NB4 (cell line): ENCODE measurements around the gene GDAP1L1.

Source experiments
- MYC ChIP-seq: IDR thresholded peaks from 2 replicates; pipeline ENCODE4 v1.6.1; 2011; ENCODE audit warnings: low read depth, low read length
- POLR2A ChIP-seq: IDR thresholded peaks from 2 replicates; pipeline ENCODE4 v1.6.1; 2011; ENCODE audit warnings: mild to moderate bottlenecking; ENCODE audit not compliant: insufficient read length; ENCODE audit errors: extremely low read depth
- TF ChIP-seq, protein P1 (sequence below): IDR thresholded peaks from one replicate; pipeline ENCODE4 v1.5.1; 2012; ENCODE audit warnings: low read depth, low read length
- TF ChIP-seq, protein P2 (sequence below): IDR thresholded peaks from 2 replicates; pipeline ENCODE4 v1.6.1; 2011; ENCODE audit warnings: low read depth, low read length

DNA sequence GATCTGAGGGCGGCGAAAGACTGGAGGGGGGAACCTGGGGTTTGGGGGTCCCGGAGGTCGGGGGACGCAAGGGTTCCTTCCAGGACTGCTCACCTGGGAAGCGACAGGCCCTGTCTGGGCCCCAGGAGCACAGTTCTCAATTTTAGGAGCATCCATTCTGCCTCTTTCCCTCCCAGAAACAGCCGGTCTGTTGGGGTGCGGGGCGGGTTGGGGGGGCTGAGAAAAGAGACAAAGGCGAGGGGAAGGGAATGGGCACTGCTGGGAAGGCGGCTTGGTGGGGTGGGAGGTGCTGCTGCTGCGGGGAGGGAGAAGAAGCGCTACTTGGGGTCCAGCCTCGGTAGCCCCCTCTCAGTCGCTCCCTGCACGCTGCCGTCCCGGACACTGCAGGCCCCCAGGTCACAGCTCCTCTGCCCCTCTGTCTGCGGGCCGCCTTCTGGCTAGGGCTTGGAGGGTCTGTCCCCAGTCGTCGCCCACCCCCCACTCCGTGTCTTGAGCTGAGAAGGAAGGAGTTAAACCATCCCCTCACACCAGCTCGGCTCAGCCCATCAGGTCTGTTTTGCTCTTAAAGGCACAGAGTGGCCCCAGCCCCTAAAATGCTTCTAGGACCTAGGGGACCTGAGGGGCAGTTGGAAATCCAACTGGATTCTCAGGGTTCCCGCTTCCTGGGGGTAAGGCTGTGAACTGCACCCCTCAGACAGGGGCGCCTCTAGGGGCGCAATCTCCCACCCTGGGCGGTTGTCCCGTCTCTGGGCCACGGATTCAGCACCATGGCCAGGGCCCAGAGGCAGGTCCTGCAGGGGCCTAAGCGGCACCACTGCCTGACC, 690 bp downstream of the GDAP1L1 start:
- TF ChIP-seq, protein P1, sequence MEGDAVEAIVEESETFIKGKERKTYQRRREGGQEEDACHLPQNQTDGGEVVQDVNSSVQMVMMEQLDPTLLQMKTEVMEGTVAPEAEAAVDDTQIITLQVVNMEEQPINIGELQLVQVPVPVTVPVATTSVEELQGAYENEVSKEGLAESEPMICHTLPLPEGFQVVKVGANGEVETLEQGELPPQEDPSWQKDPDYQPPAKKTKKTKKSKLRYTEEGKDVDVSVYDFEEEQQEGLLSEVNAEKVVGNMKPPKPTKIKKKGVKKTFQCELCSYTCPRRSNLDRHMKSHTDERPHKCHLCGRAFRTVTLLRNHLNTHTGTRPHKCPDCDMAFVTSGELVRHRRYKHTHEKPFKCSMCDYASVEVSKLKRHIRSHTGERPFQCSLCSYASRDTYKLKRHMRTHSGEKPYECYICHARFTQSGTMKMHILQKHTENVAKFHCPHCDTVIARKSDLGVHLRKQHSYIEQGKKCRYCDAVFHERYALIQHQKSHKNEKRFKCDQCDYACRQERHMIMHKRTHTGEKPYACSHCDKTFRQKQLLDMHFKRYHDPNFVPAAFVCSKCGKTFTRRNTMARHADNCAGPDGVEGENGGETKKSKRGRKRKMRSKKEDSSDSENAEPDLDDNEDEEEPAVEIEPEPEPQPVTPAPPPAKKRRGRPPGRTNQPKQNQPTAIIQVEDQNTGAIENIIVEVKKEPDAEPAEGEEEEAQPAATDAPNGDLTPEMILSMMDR: peak; percentile 95
- no peak for TF ChIP-seq MYC
- TF ChIP-seq, protein P2, sequence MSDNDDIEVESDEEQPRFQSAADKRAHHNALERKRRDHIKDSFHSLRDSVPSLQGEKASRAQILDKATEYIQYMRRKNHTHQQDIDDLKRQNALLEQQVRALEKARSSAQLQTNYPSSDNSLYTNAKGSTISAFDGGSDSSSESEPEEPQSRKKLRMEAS: no peak
- no peak for TF ChIP-seq POLR2A
